Measurements from ENCODE around the gene NOTCH1.

The NOTCH1 gene

DNA sequence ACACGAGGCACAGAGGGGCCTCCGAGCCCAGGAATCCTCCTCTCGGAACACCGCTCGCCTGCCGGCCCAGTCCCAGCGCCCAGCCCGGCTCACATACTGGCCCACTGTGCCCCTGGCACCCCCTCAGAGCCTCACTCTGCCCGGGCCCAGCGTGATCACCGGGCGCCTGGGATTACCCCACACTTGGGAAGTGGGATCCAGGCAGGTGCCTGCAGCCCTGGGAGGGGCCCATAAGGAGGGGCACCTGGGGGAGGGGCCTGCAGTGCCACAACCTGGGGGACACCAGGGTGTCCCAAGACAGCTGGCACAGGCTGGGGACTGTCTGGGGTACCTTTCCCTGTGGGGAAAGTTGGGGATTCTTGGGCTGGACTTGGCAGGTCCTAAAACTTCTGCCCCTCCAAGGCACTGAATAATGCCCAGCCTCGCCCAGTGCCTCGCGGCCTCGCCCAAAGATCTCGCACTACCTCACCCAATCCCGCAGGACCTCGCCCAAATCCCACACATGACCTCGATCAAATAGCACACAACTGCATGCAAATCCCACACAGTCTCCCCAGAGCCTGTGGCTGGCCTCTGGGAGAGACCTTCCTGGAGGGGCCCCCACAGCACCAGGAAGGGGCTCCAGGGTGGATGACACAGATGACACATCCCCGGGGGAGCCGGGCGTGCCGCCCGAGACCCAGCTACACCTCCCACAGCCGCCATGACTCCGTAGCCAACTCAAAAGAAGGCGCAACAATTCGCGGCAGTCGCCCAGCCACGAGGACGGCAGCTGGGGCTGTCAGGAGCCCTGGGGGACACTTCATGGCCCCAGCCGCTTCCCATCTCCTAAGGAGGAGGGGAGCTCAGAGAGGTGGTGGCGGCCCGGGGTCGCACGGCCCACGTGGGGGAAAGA lies 13.7 kb downstream of the NOTCH1 start:
- no peak for DNase-seq (ENCODE audit: low read depth in 2 of 2)

DNA sequence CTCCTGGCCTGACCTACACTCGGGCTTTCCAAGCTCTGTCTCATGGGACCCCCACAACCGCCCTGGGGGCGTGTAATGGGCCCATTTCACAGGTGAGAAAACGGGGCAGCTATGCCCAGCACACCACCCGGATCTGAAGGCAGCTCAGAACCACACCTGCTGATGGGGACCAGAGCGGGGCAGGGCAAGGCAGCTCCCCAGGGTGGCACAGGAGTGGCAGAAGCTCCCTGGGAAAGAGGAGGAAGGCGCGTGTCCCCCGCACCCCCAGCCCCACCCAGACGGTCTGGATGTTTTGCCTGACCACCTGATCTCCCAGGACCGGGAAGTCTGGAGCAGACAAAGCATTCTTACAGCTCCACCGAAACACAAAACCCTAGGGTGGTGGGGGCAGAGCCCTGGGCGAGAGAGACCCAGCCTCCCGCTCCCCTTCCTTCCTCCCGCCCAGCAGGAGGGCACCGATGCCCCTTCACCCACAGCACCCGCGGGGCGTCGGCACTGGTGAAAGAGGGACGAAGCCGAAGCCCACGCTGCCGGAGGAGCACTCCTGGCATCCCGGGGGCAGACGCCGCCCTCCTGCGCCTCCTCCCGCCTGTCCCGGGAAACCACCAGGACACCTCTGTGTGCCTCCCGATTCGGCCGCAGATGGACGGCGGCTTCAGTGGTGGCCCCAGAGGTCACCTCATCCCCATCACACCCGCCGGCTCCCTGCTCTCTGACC lies 14.5 kb downstream of the NOTCH1 start:
- DNase-seq (ENCODE audit: low read depth in 2 of 2) = no peak

DNA sequence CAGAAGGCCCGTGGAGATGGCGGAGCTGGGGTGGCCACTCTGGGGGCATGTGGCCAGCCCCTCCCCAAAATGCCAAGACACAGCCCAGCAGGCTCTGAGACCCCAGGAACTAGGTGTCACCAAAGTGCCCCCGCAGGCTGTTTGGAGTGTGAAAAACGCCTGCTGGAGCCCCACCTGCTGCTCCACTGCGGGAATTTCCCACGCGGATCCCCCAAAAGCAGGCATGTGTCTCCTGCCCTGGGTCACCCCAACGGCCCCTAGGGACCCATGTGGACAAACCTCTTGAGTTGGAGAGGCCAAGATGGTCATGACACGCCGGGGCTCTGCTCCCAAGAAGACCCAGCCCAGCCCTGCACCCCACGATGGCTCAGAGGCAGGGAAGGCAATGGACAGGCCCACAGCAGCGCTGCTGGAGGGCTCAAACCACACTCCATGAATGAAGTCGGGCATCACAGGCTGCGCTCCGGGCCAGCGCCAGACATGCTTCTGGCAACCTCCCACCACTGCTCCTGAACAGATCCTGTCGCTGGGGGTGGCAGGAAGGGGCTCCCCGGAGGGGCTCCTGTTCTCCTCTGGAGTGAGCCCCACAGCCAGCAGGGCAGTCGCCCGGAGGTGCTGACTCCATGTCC lies 15.3 kb downstream of the NOTCH1 start:
- DNase-seq (ENCODE audit: low read depth in 2 of 2) = no peak

DNA sequence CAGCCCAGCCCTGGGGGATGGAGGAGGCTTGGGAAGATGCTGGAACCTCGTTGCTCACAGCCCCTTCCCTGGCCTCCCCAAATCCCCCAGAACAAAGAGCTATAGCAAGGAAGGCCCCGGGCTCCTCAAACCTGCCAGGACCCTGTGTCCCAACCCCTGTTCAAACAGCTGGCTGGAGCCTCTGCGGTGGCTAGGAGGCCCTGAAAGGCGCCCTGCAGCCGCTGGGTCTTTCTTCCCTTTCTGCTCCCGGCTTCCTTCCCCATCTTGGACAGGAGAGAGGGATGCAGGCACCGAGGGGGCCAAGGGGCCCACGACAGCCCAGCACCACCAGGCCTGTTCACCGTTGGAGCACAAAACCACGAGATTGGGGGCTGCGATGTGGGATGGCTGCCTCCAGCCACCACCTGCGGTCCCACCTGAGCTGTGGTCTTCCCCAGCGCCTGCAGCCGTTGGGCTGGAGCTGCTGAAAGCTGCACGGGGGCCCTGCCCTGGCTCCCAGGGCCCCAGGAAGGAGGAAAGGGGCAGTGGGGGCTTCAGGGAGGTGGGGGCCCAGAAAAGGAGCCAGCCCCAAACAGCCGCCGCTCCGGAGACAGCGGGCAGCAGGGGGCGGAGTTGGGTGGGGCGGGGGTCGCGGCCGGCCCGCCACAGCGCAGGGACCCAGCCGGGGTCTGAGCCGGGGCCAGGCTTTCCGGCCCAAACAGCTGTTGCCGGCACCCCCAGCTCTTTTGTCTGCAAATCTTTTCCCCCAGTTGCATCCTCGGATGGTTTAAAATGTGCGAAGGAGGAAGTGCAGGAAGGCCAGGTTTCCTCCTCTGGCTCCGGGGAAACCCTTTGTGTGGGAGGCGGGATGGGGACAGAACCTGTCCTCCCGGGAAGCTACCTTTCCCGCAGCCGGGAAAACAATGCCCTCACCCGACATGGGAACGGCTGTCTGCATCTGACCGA lies 16.1 kb downstream of the NOTCH1 start:
- DNase-seq (ENCODE audit: low read depth in 2 of 2) = no peak

DNA sequence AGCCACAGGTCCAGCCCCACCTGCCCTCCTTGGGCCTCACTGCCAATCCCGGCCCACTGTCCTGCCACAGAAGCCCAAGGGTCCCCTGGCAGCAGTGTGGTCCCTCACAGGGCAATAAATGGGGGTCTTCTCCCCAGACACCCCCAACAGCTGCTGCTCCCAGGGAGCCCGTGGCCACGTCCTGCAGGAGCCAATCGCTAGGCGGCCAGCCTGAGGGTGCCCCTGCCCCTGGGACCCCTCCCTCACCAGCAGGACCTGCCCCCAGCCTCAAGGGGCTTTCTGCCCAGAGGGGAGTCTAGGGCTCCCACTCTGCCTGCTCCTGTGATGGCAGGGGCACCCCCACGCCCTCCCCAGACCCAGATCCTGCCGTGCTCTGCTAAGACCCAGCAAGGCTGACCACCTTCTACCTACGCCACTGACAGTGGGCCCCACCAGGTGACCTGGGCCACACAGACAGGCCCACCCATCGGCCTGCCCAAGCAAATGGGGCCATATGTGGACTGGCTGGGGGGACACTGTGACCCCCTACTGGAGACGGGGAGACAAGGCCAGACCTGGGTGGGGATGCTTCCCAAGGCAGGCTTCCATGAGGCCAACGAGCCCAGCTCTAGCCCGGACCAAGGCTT lies 17.0 kb downstream of the NOTCH1 start:
- DNase-seq (ENCODE audit: low read depth in 2 of 2) = no peak

DNA sequence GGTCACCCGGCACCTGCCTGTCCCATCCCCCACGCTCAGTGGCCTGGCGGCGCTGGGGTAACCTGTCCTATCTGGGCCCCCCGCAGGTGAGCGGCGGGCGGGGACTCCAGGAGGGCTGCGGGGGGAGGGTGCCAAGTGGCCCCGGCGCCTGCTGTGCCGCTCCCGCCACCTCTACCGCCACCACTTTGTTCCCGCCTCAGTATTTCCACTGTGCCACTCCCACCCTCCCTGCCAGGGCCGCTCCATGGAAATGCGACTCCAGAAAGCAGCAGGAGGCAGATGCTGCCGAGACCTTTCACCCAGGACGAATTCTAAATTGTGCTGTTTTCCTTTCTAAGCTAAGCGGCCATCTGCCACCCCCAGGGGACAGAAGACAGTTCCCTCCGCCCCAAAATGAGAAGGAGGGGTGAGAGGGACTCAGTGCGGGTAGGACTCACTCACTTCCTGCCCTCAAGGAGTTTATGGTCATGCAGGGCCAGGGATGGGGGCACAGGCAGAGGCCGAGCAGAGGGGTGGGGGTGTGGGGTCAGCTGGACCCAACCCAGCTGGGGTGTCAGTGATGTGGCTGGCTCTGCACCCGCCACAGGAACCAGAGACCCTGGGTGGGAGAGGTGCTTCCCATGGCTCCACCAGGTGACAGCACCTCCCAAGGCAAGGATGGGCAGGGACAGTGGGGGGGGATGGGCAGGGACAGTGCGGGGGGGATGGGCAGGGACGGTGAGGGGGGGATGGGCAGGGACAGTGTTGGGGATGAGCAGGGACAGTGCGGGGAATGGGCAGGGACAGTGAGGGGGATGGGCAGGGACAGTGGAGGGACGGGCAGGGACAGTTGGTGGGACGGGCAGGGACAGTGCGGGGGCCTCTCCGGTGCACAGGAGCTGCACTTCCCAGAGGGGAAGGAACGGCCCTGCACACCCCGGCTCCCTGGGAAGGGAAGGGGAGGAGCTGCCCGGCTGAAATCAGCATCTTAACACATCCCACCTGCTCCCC lies 17.8 kb downstream of the NOTCH1 start:
- DNase-seq (ENCODE audit: low read depth in 2 of 2) = no peak

DNA sequence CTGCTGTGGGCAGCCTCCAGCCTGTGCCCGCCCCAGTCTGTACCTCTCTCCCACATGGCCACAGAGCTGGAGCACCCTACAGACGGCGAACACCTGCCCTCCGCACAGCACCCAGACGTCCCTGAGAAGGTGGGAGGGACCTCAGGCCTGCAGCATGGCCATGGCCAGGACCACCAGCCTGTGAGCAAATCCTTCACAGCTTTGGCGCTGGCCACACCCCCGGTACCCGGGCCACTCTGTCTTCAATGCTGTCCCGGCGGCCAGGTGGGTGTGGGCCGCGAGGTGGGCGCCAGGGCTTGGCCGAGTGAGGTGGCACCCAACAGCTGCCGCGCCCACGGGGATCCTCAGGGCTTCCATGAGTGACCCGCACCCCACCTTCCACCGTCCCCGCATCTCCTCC lies 18.7 kb downstream of the NOTCH1 start:
- DNase-seq (ENCODE audit: low read depth in 2 of 2) = no peak

DNA sequence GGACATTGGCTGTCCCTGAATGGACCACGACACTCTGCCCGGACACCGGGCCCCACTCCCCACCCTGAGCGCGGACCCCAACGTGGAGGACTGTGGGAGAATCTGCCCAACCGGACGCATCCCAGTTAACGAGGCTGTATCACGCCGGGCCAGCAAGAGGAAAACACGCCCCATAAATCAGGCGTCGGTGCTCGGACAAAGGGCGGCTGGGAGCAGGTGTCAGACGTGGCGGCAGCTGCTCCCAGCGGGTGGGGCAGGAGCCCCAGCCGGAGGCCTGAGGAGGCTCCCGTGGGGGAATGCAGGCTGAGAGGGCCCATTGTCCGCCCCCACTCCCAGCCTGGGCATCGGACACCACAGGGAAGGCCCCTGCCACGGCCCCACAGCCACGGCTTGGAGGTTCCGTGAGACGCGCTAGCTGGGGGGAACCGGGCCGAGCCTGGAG lies 19.2 kb downstream of the NOTCH1 start:
- DNase-seq (ENCODE audit: low read depth in 2 of 2) = no peak

DNA sequence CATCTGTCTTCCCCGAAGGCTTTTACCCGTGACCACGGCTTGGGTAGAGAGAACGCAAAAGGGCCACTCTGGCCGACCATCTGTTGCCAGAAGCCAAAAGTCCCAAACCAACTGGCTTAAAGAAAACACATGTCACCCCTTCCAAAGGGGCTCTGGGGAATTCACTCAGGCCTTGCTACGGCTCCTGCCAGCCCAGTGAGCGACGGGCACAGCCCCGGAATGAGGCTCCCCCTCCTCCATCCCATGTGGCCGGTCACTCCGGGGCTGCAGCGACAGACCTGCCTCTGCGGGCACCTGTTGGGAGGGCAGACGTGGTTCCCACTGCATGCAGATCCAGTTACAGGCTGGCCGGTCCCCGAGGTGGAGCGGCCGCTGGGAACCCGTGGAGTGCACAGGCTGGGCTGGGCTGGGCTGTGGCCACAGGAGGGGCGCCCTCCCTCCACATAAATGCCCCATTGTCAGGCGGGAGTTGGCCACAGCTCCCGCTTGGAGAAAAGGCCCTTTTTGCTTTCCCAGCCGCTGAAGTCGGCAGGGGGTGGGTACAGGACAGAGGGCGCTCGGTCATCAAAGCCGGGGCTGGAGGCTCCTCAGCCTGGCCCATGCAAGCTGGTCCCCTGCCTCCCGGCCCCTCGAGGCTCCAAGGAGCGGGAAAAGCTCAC lies 19.9 kb downstream of the NOTCH1 start:
- no peak for DNase-seq (ENCODE audit: low read depth in 2 of 2)

DNA sequence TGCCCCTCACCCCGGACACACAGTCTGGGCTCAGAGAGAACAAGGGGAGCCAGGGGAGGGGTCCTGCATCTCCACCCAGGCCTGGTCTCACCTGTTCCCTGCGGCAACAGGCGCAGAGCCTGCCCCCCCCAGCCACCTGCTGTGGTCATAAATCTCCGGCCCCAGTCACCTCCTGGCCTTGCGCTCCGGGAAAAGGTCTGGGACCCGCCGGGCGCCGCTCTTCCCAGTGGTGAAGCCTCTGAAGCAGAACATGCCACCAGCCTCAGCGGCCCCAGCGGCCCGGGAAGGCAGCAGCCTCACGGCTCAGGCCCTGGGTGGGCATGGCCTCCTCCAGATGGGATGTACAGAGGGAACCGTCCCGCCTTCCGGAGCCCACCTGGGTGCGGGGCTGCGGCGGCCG lies 20.6 kb downstream of the NOTCH1 start:
- no peak for DNase-seq (ENCODE audit: low read depth in 2 of 2)

DNA sequence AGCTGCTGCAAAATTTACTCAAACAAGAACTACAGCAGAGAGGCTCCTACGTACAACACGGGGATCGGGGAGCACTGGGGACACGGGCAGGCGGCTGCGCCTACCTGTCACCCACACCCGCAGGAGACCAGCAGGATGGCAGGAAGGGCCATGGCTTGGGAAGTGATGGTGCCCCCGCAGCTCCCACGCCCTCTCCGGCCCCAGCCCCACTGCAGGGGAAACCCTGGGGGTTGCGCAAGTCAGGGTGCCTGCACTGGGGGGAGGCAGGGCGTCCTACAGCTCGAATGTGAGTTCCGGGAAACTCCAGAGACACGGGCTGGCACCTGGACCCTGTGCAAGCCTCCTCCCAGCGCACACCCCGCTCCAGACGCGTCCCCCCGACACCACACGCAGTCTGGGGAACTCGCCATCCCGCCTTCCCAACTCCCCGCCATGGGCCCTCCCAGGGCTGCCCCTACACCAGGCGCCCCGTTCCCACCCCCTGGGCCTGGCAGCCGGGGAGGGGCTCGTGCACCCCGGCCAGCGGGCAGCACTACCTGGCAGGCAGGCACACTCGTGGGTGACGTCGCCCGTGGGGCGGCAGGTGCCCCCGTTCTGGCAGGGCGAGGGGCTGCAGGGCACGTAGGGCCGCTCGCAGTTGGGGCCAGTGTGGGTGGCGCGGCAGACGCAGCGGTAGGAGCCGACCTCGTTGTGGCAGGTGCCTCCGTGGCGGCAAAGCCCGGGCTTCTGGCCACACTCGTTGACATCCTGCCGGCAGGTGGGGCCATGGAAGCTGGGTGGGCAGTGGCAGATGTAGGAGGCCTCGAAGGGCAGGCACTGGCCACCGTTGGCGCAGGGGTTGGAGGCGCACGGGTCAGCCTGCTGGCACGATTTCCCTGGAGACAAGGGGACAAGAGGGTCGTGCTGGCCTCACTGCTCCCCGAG lies 23.3 kb downstream of the NOTCH1 start:
- DNase-seq (ENCODE audit: low read depth in 2 of 2) = no peak

DNA sequence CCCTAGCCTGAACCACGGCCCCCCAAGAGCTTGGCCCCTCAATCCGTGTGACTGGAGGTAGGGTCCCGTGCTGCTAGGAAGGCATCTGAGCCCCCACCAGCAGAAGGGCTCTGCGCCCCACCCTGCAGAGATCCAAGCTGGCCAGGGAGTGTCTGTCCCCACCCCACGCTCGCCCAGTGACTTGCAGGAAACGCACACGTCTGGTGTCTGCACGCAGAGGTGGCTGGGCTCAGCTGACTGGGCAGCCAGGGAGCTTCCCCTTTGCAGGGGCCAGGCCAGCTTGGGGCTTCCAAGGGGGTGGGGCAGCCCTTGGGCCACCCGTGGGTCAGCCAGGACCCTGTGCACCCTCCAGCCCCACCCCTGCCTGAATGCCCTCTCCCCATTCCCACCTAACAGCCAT lies 24.3 kb downstream of the NOTCH1 start:
- DNase-seq (ENCODE audit: low read depth in 2 of 2) = no peak

DNA sequence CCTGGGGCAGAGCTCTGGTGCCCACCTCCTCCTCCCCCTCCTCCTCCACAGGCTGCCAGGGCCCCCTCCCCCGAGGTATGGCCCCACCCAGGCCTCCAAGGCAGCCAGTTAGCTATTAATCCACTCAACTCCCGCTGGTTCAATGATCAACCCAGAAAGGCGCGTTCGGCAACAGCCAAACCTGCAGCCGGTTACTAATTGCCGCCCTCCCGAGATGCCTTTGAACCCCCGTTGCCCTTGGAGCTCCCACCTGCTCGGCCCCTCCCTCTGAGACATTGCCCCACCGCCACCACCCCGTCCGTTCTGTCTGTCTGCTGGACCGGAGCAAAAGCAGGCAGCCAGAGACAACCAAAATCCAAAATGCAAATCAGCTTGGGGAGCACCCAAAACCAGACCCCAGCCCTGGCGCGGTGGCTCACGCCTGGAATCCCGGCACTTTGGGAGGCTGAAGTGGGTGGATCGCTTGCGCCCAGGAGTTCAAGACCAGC lies 25.8 kb downstream of the NOTCH1 start:
- DNase-seq (ENCODE audit: low read depth in 2 of 2) = no peak

DNA sequence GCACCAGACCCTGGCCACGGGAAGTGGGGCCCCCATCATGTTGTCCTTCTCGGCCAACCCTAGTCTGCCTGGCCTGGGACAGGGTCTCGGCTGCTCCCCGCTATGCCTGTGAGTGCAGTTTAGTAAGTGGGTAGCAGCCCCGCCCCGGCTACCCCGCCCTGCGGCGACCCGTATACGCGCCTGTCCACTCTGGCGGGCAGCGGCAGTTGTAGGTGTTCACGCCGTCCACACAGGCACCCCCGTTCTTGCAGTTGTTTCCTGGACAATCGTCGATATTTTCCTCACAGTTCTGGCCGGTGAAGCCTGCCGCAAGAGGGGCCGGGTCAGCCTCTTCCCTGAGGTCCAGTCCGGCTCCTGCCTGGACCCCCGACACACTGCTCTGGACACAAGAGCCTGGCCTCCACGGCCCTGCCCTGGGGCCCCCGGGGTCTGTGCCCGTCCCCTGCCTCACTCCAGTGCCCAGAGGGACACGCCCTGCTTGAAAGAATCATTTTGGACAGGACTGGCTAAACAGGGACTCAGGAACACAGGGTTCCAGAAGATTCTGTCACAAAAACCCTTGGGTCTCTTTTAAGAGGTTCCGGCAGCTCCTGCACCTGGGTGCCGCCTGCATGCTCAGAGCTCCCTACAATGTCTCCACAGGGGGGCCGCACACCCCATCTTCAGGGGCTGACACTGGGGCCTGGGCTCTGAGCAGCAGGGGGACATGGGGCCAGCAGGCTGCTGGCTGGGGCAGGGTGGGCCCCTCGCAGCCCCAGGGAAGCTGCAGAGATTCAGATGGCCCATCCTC lies 26.4 kb downstream of the NOTCH1 start:
- no peak for DNase-seq (ENCODE audit: low read depth in 2 of 2)

DNA sequence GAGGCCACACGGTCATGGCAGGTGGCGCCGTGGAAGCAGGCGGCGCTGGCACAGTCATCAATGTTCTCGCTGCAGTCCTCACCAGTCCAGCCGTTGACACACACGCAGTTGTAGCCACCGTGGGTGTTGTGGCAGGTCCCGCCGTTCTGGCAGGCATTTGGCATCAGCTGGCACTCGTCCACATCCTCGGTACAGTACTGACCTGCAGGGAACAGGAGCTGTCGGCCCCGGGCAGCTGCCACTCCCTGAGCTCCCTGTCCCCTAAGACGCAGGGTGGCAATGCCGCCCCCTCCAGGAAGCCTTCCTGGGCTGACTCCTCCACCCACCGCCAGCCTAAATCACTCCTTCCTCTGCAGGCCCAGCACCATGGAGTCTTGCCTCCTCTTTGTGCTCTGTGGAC lies 27.2 kb downstream of the NOTCH1 start:
- DNase-seq (ENCODE audit: low read depth in 2 of 2) = no peak

DNA sequence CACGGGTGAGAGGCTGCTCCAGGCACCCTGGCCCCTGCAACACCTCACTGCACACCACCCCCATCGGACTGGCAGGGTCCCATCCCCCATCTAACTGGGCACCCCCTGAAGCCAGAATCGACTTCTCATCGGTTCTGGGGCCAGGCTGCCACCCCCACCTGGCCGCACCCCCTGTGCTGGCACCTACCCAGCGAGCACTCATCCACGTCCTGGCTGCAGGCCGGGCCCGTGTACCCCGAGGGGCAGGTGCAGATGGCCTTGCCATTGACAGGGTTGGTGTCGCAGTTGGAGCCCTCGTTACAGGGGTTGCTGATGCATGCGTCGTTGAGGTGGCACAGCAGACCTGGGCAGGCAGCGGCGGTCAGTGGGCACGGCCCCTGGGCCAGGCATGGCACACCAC lies 27.9 kb downstream of the NOTCH1 start:
- no peak for DNase-seq (ENCODE audit: low read depth in 2 of 2)
